Measurements from ENCODE around the gene KIFC3. TPM values are rescaled to one million over a fixed set of nuclear protein-coding genes. Genes with fewer than 3 reads are reported as not detected.

Gene KIFC3
- total RNA-seq, 3 donors from 2014 or later, result 15.7 to 36.1 (median 35.1) TPM

GRCh38 chr16:57709663-57710062 lies 92.6 kb downstream of the KIFC3 start:
- Histone ChIP-seq H3K4me1 (no peaks in the 10 kb centered on the region), H3K27me3 (no peaks in the 10 kb centered on the region), H3K4me3 (no peak overlapping the region), H3K36me3 (no peaks in the 10 kb centered on the region), H3K27ac (no peak overlapping the region), H3K9me3 (no peaks in the 10 kb centered on the region)
- no peak for DNase-seq (ENCODE audit: low spot score in 2 of 2)
- no peak for TF ChIP-seq POLR2AphosphoS5 (IDR thresholded peaks at IDR 0.05)
- TF ChIP-seq, protein P1, sequence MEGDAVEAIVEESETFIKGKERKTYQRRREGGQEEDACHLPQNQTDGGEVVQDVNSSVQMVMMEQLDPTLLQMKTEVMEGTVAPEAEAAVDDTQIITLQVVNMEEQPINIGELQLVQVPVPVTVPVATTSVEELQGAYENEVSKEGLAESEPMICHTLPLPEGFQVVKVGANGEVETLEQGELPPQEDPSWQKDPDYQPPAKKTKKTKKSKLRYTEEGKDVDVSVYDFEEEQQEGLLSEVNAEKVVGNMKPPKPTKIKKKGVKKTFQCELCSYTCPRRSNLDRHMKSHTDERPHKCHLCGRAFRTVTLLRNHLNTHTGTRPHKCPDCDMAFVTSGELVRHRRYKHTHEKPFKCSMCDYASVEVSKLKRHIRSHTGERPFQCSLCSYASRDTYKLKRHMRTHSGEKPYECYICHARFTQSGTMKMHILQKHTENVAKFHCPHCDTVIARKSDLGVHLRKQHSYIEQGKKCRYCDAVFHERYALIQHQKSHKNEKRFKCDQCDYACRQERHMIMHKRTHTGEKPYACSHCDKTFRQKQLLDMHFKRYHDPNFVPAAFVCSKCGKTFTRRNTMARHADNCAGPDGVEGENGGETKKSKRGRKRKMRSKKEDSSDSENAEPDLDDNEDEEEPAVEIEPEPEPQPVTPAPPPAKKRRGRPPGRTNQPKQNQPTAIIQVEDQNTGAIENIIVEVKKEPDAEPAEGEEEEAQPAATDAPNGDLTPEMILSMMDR (IDR thresholded peaks at IDR 0.05), result no peak
- no peak for TF ChIP-seq POLR2A (IDR thresholded peaks at IDR 0.05)
- intact Hi-C loops (cut with DNase I; ENCODE audit: low total_unique reads), result no loop called here

Other genes starting within 250 kb of the KIFC3 start
- 10 to 100 TPM in 2 of 3 donors, 1 to 10 TPM in 1; 9.4 to 54.1 (median 34.0) TPM for gene ADGRG1, start 173.9 kb downstream of the KIFC3 start, total RNA-seq
- gene ADGRG3, start 134.2 kb downstream of the KIFC3 start, total RNA-seq, result 1 to 10 TPM in 2 of 3 donors, under 1 TPM in 1; 0.64 to 5.2 (median 1.6) TPM
- gene DRC7, start 107.7 kb downstream of the KIFC3 start, total RNA-seq, result 1 to 10 TPM in 1 of 3 donors, not detected in 2; 1.5 TPM
- 10 to 100 TPM; 15.5 to 20.9 (median 17.0) TPM for gene KATNB1, start 66.7 kb downstream of the KIFC3 start, total RNA-seq
- not detected for gene CNGB1, start 168.6 kb upstream of the KIFC3 start, total RNA-seq
- 1 to 10 TPM; 6.2 to 7.2 (median 6.4) TPM for gene ZNF319, start 198.2 kb upstream of the KIFC3 start, total RNA-seq
- 10 to 100 TPM; 14.5 to 37.0 (median 26.4) TPM for gene USB1, start 198.9 kb upstream of the KIFC3 start, total RNA-seq
- 1 to 10 TPM; 4.6 to 5.3 (median 4.8) TPM for gene MMP15, start 223.3 kb upstream of the KIFC3 start, total RNA-seq

All from breast epithelium (tissue), 4 donors.